ENCODE data around the gene BCLAF3. TPM values are rescaled to one million over a fixed set of nuclear protein-coding genes. Genes with fewer than 3 reads are reported as not detected.

The BCLAF3 gene
- total and polyA plus RNA-seq, 2 donors (not counting 1 experiment from before 2014, with no cell fraction given) = 3.1 to 21.5 TPM

- Histone ChIP-seq H4K20me1 (ENCODE audit: control insufficient read depth, insufficient read depth, low read length, poor library complexity, severe bottlenecking) (no peaks in the 10 kb centered on the region), H3K27ac (ENCODE audit: low read length in 2 of 2) (no peak overlapping the region), H2AFZ (ENCODE audit: insufficient read depth, low read depth, low read length, poor library complexity, severe bottlenecking) (no peak overlapping the region), H3K4me1 (ENCODE audit: control insufficient read depth in 2 of 2, insufficient read depth in 2 of 2, low read length in 2 of 2) (no peaks in the 10 kb centered on the region), H3K36me3 (replicated peaks in 1 of 2; ENCODE audit: control extremely low read depth in 1 of 2, control insufficient read depth in 1 of 2, extremely low read depth in 1 of 2, insufficient read depth in 2 of 2, low read length in 1 of 2) (no peaks in the 10 kb centered on the region), H3K9me3 (ENCODE audit: control extremely low read depth in 1 of 3, control insufficient read depth in 2 of 3, insufficient read depth in 1 of 3, low read length in 2 of 3) (no peaks in the 10 kb centered on the region), H3K4me2 (replicated peaks; ENCODE audit: low read depth, low read length, poor library complexity, severe bottlenecking) (no peak overlapping the region), H3K27me3 (replicated peaks in 1 of 4; ENCODE audit: control extremely low read depth in 1 of 4, control insufficient read depth in 3 of 4, insufficient read depth in 4 of 4, low read length in 3 of 4) (no peaks in the 10 kb centered on the region), H3K4me3 (ENCODE audit: control extremely low read depth in 1 of 5, extremely low read depth in 1 of 5, insufficient read depth in 1 of 5, low read depth in 2 of 5, low read length in 4 of 5) (no peak overlapping the region), H3K9ac (ENCODE audit: low read length) (no peak overlapping the region), H3K79me2 (ENCODE audit: control insufficient read depth, insufficient read depth, low read length) (no peaks in the 10 kb centered on the region)
- TF ChIP-seq, protein P1, sequence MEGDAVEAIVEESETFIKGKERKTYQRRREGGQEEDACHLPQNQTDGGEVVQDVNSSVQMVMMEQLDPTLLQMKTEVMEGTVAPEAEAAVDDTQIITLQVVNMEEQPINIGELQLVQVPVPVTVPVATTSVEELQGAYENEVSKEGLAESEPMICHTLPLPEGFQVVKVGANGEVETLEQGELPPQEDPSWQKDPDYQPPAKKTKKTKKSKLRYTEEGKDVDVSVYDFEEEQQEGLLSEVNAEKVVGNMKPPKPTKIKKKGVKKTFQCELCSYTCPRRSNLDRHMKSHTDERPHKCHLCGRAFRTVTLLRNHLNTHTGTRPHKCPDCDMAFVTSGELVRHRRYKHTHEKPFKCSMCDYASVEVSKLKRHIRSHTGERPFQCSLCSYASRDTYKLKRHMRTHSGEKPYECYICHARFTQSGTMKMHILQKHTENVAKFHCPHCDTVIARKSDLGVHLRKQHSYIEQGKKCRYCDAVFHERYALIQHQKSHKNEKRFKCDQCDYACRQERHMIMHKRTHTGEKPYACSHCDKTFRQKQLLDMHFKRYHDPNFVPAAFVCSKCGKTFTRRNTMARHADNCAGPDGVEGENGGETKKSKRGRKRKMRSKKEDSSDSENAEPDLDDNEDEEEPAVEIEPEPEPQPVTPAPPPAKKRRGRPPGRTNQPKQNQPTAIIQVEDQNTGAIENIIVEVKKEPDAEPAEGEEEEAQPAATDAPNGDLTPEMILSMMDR (IDR thresholded peaks at IDR 0.05) = no peak
- no peak for TF ChIP-seq EZH2 (IDR thresholded peaks at IDR 0.05; ENCODE audit: borderline replicate concordance, insufficient read depth, low read depth, low read length, poor library complexity, severe bottlenecking)
- POLR2A ChIA-PET = no interaction called here
- DNase-seq (no peak), ATAC-seq (ENCODE audit: low read depth) (no peak)
- Mint-ChIP-seq H3K4me3 (no peak overlapping the region), H3K27ac (no peak overlapping the region), H3K27me3 (no peaks in the 10 kb centered on the region), H3K9me3 (ENCODE audit: insufficient read depth) (no peaks in the 10 kb centered on the region), H3K4me1 (no peaks in the 10 kb centered on the region)
- intact Hi-C loops (cut with micrococcal nuclease) = no loop called here
- no CpG with 5 or more reads among the region's 2 CpGs for WGBS (ENCODE audit: insufficient coverage)
- CTCF ChIA-PET = interaction anchor here (0.7 kb wide), 1 partner anchor 442 kb away, joined by 5 read pairs; no protein-coding TSS in a partner anchor
These were observed 38.9 kb upstream of the BCLAF3 start for GRCh38 chrX:20029728-20030127.

GRCh38 chrX:20028588-20028987 is 37.7 kb upstream of the BCLAF3 start:
- no peak overlapping the region for H3K9ac ChIP-seq (ENCODE audit: low read length)
- H3K27ac ChIP-seq (ENCODE audit: low read length in 2 of 2) = no peak overlapping the region
- CTCF ChIA-PET = interaction anchor here (0.5 kb wide), 1 partner anchor 26 kb away, joined by 4 read pairs; no protein-coding TSS in a partner anchor
- no peak overlapping the region for H3K4me3 ChIP-seq (ENCODE audit: control extremely low read depth in 1 of 5, extremely low read depth in 1 of 5, insufficient read depth in 1 of 5, low read depth in 2 of 5, low read length in 4 of 5)
- H3K4me1 Mint-ChIP-seq = no peaks in the 10 kb centered on the region
- POLR2A ChIA-PET = no interaction called here
- ATAC-seq (ENCODE audit: low read depth) (no peak), DNase-seq (no peak)
- H4K20me1 ChIP-seq (ENCODE audit: control insufficient read depth, insufficient read depth, low read length, poor library complexity, severe bottlenecking) = no peaks in the 10 kb centered on the region
- H3K27me3 ChIP-seq (replicated peaks in 1 of 4; ENCODE audit: control extremely low read depth in 1 of 4, control insufficient read depth in 3 of 4, insufficient read depth in 4 of 4, low read length in 3 of 4) = no peaks in the 10 kb centered on the region
- H3K27me3 Mint-ChIP-seq = no peaks in the 10 kb centered on the region
- intact Hi-C loops (cut with micrococcal nuclease) = no loop called here
- H3K9me3 ChIP-seq (ENCODE audit: control extremely low read depth in 1 of 3, control insufficient read depth in 2 of 3, insufficient read depth in 1 of 3, low read length in 2 of 3) = no peaks in the 10 kb centered on the region
- no peaks in the 10 kb centered on the region for H3K4me1 ChIP-seq (ENCODE audit: control insufficient read depth in 2 of 2, insufficient read depth in 2 of 2, low read length in 2 of 2)
- H3K36me3 ChIP-seq (replicated peaks in 1 of 2; ENCODE audit: control extremely low read depth in 1 of 2, control insufficient read depth in 1 of 2, extremely low read depth in 1 of 2, insufficient read depth in 2 of 2, low read length in 1 of 2) = no peaks in the 10 kb centered on the region
- WGBS (ENCODE audit: insufficient coverage) = no CpG with 5 or more reads among the region's 8 CpGs
- no peaks in the 10 kb centered on the region for H3K79me2 ChIP-seq (ENCODE audit: control insufficient read depth, insufficient read depth, low read length)
- H3K9me3 Mint-ChIP-seq (ENCODE audit: insufficient read depth) = no peaks in the 10 kb centered on the region
- no peak overlapping the region for H3K27ac Mint-ChIP-seq
- no peak overlapping the region for H3K4me2 ChIP-seq (replicated peaks; ENCODE audit: low read depth, low read length, poor library complexity, severe bottlenecking)
- no peak for TF ChIP-seq EZH2 (IDR thresholded peaks at IDR 0.05; ENCODE audit: borderline replicate concordance, insufficient read depth, low read depth, low read length, poor library complexity, severe bottlenecking)
- TF ChIP-seq, protein P1 (IDR thresholded peaks at IDR 0.05) = no peak
- no peak overlapping the region for H2AFZ ChIP-seq (ENCODE audit: insufficient read depth, low read depth, low read length, poor library complexity, severe bottlenecking)
- no peak overlapping the region for H3K4me3 Mint-ChIP-seq
